Naive thymus-derived CD4-positive, alpha-beta T cell (primary cell): ENCODE results near the gene IFI27L2. TPM values are rescaled to one million over a fixed set of nuclear protein-coding genes. Genes with fewer than 3 reads are reported as not detected.

Experiments
- ATAC-seq: fragments of 150-1000 bp; cut with Tn5 transposase; 2 replicates; pipeline ENCODE4 v1.10.0; 2021; ENCODE audit warnings: mild to moderate bottlenecking, moderate library complexity
- CTCF ChIA-PET: fragments of 350-600 bp; sonication (Branson Sonifier 250); formaldehyde crosslinking; loops from one replicate; lab custom pipeline; 2021; ENCODE audit warnings: antibody characterized with exemption; lab: Charles Lee
- POLR2A ChIA-PET: fragments of 350-600 bp; sonication (Branson Sonifier 250); formaldehyde crosslinking; loops from one replicate; lab custom pipeline; 2021; ENCODE audit warnings: antibody characterized with exemption, inconsistent platforms; lab: Charles Lee
- DNase-seq, 9 donors: peaks; one replicate each; pipeline versions ENCODE4 v3.0.0 to v3.0.0-alpha.2; 2020 to 2022; ENCODE audit warnings: mixed read lengths in 1 of 9
- H3K27ac ChIP-seq: one replicate; pipeline ENCODE4 v1.7.0; 2013; ENCODE audit warnings: mild to moderate bottlenecking, low read depth, low read length, moderate library complexity
- H3K27me3 ChIP-seq, 2 donors: one replicate each; pipeline ENCODE4 v1.7.0; 2013; ENCODE audit warnings: low read length in 2 of 2, mild to moderate bottlenecking in 2 of 2, moderate library complexity in 2 of 2; ENCODE audit not compliant: control insufficient read depth in 2 of 2, insufficient read depth in 2 of 2
- H3K36me3 ChIP-seq, 3 experiments: 1 replicate in 2 of 3; 2 replicates in 1 of 3; pipeline ENCODE4 v1.7.0; 2013; ENCODE audit warnings: low read length in 3 of 3, mild to moderate bottlenecking in 3 of 3, moderate library complexity in 1 of 3; ENCODE audit not compliant: insufficient read depth in 3 of 3, control insufficient read depth in 2 of 3
- H3K4me1 ChIP-seq, 2 donors: one replicate each; pipeline ENCODE4 v1.7.0; 2013; ENCODE audit warnings: low read length in 2 of 2, mild to moderate bottlenecking in 2 of 2, moderate library complexity in 1 of 2; ENCODE audit not compliant: control insufficient read depth in 2 of 2, insufficient read depth in 2 of 2
- H3K4me3 ChIP-seq: 2 replicates; pipeline ENCODE4 v1.7.0; 2013; ENCODE audit warnings: mild to moderate bottlenecking, low read length
- H3K9me3 ChIP-seq, 3 experiments: 1 replicate in 2 of 3; 2 replicates in 1 of 3; pipeline ENCODE4 v1.7.0; 2013; ENCODE audit warnings: low read length in 3 of 3; ENCODE audit not compliant: control insufficient read depth in 2 of 3
- H3K27ac Mint-ChIP-seq, 9 donors: one replicate each; pipeline ENCODE4 v1.8.0; 2020 to 2022; ENCODE audit warnings: mixed read lengths in 9 of 9, mild to moderate bottlenecking in 8 of 9, moderate library complexity in 5 of 9, inconsistent platforms in 2 of 9
- H3K27me3 Mint-ChIP-seq, 5 donors: one replicate each; pipeline ENCODE4 v1.8.0; 2021 to 2022; ENCODE audit warnings: mixed read lengths in 5 of 5, mild to moderate bottlenecking in 1 of 5
- H3K36me3 Mint-ChIP-seq, 5 donors: one replicate each; pipeline ENCODE4 v1.8.0; 2020 to 2022; ENCODE audit warnings: mixed read lengths in 5 of 5, mild to moderate bottlenecking in 3 of 5, inconsistent platforms in 1 of 5
- H3K4me1 Mint-ChIP-seq, 7 donors: one replicate each; pipeline ENCODE4 v1.8.0; 2020 to 2022; ENCODE audit warnings: mixed read lengths in 7 of 7, mild to moderate bottlenecking in 3 of 7, inconsistent platforms in 1 of 7
- H3K4me3 Mint-ChIP-seq, 10 donors: one replicate each; pipeline ENCODE4 v1.8.0; 2020 to 2022; ENCODE audit warnings: mild to moderate bottlenecking in 10 of 10, mixed read lengths in 10 of 10, moderate library complexity in 6 of 10, inconsistent platforms in 2 of 10
- H3K9me3 Mint-ChIP-seq, 11 donors: one replicate each; pipeline ENCODE4 v1.8.0; 2020 to 2022; ENCODE audit warnings: mixed read lengths in 11 of 11, mild to moderate bottlenecking in 4 of 11, inconsistent platforms in 1 of 11, moderate library complexity in 1 of 11
- intact Hi-C, 2 donors: fragments of 100-400 bp; cut with micrococcal nuclease; formaldehyde crosslinking; loops; one replicate each; pipeline ENCODE4 v1.15.1; 2023
- polyA plus RNA-seq, 2 donors: library from polyadenylated mRNA; unstranded; fragments of 300-500 nt; fragmentation: Illumina TruSeq; gene quantifications; one replicate each; pipeline ENCODE4 v1.2.3, GENCODE V29; 2021
- total RNA-seq, 6 experiments: library from RNA in 5 of 6; stranded (reverse) in 5 of 6; gene quantifications; 1 replicate in 5 of 6; 2 replicates in 1 of 6; pipeline ENCODE4 v1.2.3 and lab custom pipeline; 2021 to 2026

Gene IFI27L2
- total and polyA plus RNA-seq, 7 experiments from 2014 or later = 17.2 to 65.8 (median 29.2) TPM

- no peaks in the 10 kb centered on the region for H3K27me3 ChIP-seq
- no peaks in the 10 kb centered on the region for H3K36me3 ChIP-seq
- no peak for ATAC-seq
- Mint-ChIP-seq H3K4me1 (no peaks in the 10 kb centered on the region), H3K4me3 (no peak overlapping the region), H3K9me3 (no peaks in the 10 kb centered on the region), H3K36me3 (peaks cover 0 to 4% (median 2%) of the 10 kb centered on the region in 5 donors), H3K27me3 (no peaks in the 10 kb centered on the region), H3K27ac (no peak overlapping the region)
- H3K4me1 ChIP-seq = no peaks in the 10 kb centered on the region
- ChIA-PET CTCF (no interaction called here), POLR2A (no interaction called here)
- H3K4me3 ChIP-seq = no peak overlapping the region
- intact Hi-C loops = no loop called here
- no peak overlapping the region for H3K27ac ChIP-seq
- DNase-seq = no peak
- H3K9me3 ChIP-seq = no peaks in the 10 kb centered on the region
Measured at GRCh38 chr14:94100847-94101246, 28.6 kb downstream of the IFI27L2 start.

GRCh38 chr14:94099006-94099405, 30.4 kb downstream of the IFI27L2 start:
- no peaks in the 10 kb centered on the region for H3K9me3 Mint-ChIP-seq
- H3K4me1 ChIP-seq = no peaks in the 10 kb centered on the region
- no peaks in the 10 kb centered on the region for H3K36me3 ChIP-seq
- no peaks in the 10 kb centered on the region for H3K27me3 Mint-ChIP-seq
- DNase-seq (no peak), ATAC-seq (no peak)
- H3K36me3 Mint-ChIP-seq = peaks cover 0 to 4% (median 2%) of the 10 kb centered on the region in 5 donors
- H3K27ac ChIP-seq = no peak overlapping the region
- ChIA-PET POLR2A (interaction anchor here (0.6 kb wide), 1 partner anchor 9 kb away, joined by 3 read pairs; no protein-coding TSS in a partner anchor), CTCF (no interaction called here)
- intact Hi-C loops = no loop called here
- H3K4me3 ChIP-seq = no peak overlapping the region
- H3K4me1 Mint-ChIP-seq = no peaks in the 10 kb centered on the region
- H3K27me3 ChIP-seq = no peaks in the 10 kb centered on the region
- no peak overlapping the region for H3K27ac Mint-ChIP-seq
- H3K4me3 Mint-ChIP-seq = no peak overlapping the region
- H3K9me3 ChIP-seq = no peaks in the 10 kb centered on the region

DNA sequence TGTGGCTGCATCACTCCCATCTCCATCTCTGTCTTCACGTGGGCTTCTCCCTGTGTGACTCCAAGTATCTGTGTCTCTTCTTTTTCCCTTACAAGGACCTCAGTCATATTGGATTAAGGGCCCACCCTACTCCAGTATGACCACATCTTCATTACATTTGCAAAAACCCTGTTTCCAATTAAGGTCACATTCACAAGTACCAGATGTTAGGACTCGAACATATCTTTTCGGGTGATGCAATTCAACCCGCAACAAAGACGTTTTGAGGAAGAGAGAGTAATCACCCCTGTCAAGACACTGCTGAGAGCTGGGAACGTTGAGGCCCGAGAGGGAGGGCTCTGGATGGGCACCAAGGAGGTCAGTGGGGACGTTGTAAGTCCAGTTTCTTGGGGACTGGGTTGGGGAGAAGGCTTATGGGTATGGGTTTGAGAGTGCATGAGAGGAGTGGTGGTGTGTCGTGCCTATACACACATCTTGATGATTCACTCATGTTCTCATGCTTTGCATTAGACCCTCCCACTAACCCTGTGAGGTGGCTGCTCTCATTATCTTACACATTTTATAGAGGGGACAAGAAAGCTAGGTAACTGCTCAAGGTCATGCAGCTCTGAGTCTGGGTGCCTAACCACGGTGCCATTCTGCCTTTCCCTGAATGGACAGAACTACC, 30.9 kb downstream of the IFI27L2 start:
- Mint-ChIP-seq H3K4me1 (no peaks in the 10 kb centered on the region), H3K9me3 (no peaks in the 10 kb centered on the region), H3K27ac (no peak overlapping the region), H3K36me3 (peaks cover 0 to 4% (median 2%) of the 10 kb centered on the region in 5 donors), H3K4me3 (no peak overlapping the region), H3K27me3 (no peaks in the 10 kb centered on the region)
- Histone ChIP-seq H3K36me3 (no peaks in the 10 kb centered on the region), H3K27me3 (no peaks in the 10 kb centered on the region), H3K27ac (no peak overlapping the region), H3K4me3 (no peak overlapping the region), H3K9me3 (no peaks in the 10 kb centered on the region), H3K4me1 (no peaks in the 10 kb centered on the region)
- DNase-seq (no peak), ATAC-seq (no peak)
- CTCF ChIA-PET = no interaction called here
- intact Hi-C loops = no loop called here
- POLR2A ChIA-PET = no interaction called here

DNA sequence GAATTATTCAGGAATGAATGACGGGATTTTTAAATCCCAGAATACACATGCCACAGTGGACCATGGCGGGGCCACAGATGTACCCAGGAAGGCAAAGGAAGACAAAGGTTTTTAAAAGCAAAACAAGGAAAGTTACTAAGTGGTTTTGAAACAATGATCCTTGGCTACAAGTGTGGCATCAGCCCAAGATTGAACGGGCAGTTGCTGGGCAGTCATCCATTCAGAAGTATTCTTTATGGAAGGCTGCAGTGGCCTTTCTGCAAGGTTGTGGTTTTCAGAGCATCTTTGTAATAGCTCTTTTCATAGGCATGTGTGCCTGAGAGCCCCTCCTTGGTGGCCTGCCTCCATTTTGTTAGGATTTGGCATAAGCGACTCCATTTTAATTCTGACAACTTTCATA, 32.3 kb downstream of the IFI27L2 start:
- no peaks in the 10 kb centered on the region for H3K36me3 ChIP-seq
- Mint-ChIP-seq H3K4me3 (no peak overlapping the region), H3K9me3 (no peaks in the 10 kb centered on the region), H3K27ac (no peak overlapping the region), H3K4me1 (no peaks in the 10 kb centered on the region), H3K36me3 (peaks cover 0 to 4% (median 2%) of the 10 kb centered on the region in 5 donors), H3K27me3 (no peaks in the 10 kb centered on the region)
- ATAC-seq (no peak), DNase-seq (no peak)
- H3K27me3 ChIP-seq = no peaks in the 10 kb centered on the region
- no peak overlapping the region for H3K27ac ChIP-seq
- no peaks in the 10 kb centered on the region for H3K9me3 ChIP-seq
- CTCF ChIA-PET = no interaction called here
- POLR2A ChIA-PET = no interaction called here
- no peak overlapping the region for H3K4me3 ChIP-seq
- H3K4me1 ChIP-seq = no peaks in the 10 kb centered on the region
- intact Hi-C loops = no loop called here

DNA sequence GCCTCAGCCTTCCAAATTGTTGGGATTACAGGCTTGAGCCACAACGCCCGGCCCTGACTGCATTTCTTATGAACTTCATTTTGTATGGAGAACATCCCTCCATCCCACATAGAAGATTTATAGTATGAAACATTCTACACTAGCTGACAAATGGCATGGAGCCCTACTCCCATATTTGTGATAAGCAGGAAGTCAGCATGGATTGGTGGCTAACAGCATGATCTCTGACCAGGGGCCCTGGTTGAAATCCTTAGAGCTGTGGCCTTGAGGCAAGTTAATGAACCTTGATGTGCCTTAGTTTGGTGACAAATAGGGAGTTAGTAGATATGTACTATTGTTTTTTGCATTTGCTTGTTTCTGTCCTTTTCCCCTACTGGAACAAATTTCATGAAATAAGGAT, 36.0 kb downstream of the IFI27L2 start:
- Histone ChIP-seq H3K9me3 (no peaks in the 10 kb centered on the region), H3K27ac (no peak overlapping the region), H3K4me3 (no peak overlapping the region), H3K27me3 (no peaks in the 10 kb centered on the region), H3K36me3 (no peaks in the 10 kb centered on the region), H3K4me1 (no peaks in the 10 kb centered on the region)
- no peaks in the 10 kb centered on the region for H3K27me3 Mint-ChIP-seq
- intact Hi-C loops = no loop called here
- no peaks in the 10 kb centered on the region for H3K4me1 Mint-ChIP-seq
- H3K4me3 Mint-ChIP-seq = no peak overlapping the region
- ChIA-PET CTCF (interaction anchor here (0.7 kb wide), 1 partner anchor 153 kb away, joined by 3 read pairs; no protein-coding TSS in a partner anchor), POLR2A (no interaction called here)
- DNase-seq (no peak), ATAC-seq (no peak)
- H3K9me3 Mint-ChIP-seq = no peaks in the 10 kb centered on the region
- no peak overlapping the region for H3K27ac Mint-ChIP-seq
- H3K36me3 Mint-ChIP-seq = peaks cover 0 to 9% (median 4%) of the 10 kb centered on the region in 5 donors

DNA sequence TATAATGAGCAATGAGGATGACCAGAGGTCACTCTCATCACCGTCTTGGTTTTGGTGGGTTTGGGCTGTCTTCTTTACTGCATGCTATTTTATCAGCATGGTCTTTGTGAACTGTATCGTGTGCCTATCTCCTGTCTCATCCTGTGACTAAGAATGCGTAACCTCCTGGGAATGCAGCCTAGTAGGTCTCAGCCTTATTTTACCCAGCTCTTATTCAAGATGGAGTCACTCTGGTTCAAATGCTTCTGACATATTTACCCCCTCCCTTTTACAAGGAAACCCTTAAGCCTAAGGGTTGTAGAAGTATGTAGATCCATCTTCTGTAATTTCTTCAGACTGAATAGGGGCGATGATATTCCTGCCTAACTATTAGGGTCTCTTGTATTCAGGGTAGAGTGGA, 39.9 kb downstream of the IFI27L2 start:
- Mint-ChIP-seq H3K36me3 (peaks cover 0 to 12% (median 5%) of the 10 kb centered on the region in 5 donors), H3K27ac (no peak overlapping the region), H3K4me1 (peaks cover 0 to 3% (median 0%) of the 10 kb centered on the region in 7 donors), H3K4me3 (no peak overlapping the region), H3K27me3 (no peaks in the 10 kb centered on the region), H3K9me3 (peaks cover 0 to 2% (median 0%) of the 10 kb centered on the region in 11 donors)
- ATAC-seq = no peak
- Histone ChIP-seq H3K36me3 (no peaks in the 10 kb centered on the region), H3K4me3 (no peak overlapping the region), H3K4me1 (no peaks in the 10 kb centered on the region), H3K9me3 (no peaks in the 10 kb centered on the region), H3K27me3 (no peaks in the 10 kb centered on the region), H3K27ac (no peak overlapping the region)
- ChIA-PET POLR2A (interaction anchor here (3.3 kb wide), 1 partner anchor 9 kb away, joined by 10 read pairs; the partner anchor contains the start of genes DDX24 and IFI27L1), CTCF (no interaction called here)
- no peak for DNase-seq
- intact Hi-C loops = loop anchor here in 1 of 2 donors (10.0 kb wide), 1 partner anchor 1065 kb away; the partner anchor contains the start of gene DICER1

- DNase-seq (no peak), ATAC-seq (no peak)
- no peak overlapping the region for H3K27ac ChIP-seq
- H3K4me3 ChIP-seq = no peak overlapping the region
- no peak overlapping the region for H3K27ac Mint-ChIP-seq
- no peaks in the 10 kb centered on the region for H3K4me1 ChIP-seq
- ChIA-PET POLR2A (interaction anchor here (0.7 to 3.3 kb wide), 2 partner anchors 8 to 16 kb away, joined by 4 to 10 read pairs; partner anchors contain the start of genes DDX24 and IFI27L1), CTCF (no interaction called here)
- no peaks in the 10 kb centered on the region for H3K27me3 ChIP-seq
- H3K27me3 Mint-ChIP-seq = no peaks in the 10 kb centered on the region
- peaks cover 0 to 5% (median 0%) of the 10 kb centered on the region in 7 donors for H3K4me1 Mint-ChIP-seq
- peaks cover 0 to 14% (median 5%) of the 10 kb centered on the region in 5 donors for H3K36me3 Mint-ChIP-seq
- no peak overlapping the region for H3K4me3 Mint-ChIP-seq
- no peaks in the 10 kb centered on the region for H3K9me3 ChIP-seq
- peaks cover 0 to 2% (median 0%) of the 10 kb centered on the region in 11 donors for H3K9me3 Mint-ChIP-seq
- H3K36me3 ChIP-seq = no peaks in the 10 kb centered on the region
- intact Hi-C loops = loop anchor here in 1 of 2 donors (10.0 kb wide), 1 partner anchor 1066 kb away; the partner anchor contains the start of gene DICER1
Measured at GRCh38 chr14:94088516-94088915, 40.9 kb downstream of the IFI27L2 start.
